Keratinocyte (primary cell): ENCODE data around the gene MUC4.

Source experiments
- EZH2 ChIP-seq: IDR thresholded peaks from one replicate; pipeline ENCODE4 v1.6.1; 2012; ENCODE audit warnings: inconsistent platforms, mild to moderate bottlenecking, low read length, moderate library complexity
- TF ChIP-seq, protein P1 (sequence below), 3 experiments: IDR thresholded peaks in 1 of 3; conservative IDR thresholded peaks in 1 of 3; optimal IDR thresholded peaks in 1 of 3; 2 replicates in 2 of 3; 3 replicates in 1 of 3; pipeline versions ENCODE3 to v1.5.1; 2011; ENCODE audit warnings: low read length in 3 of 3, mild to moderate bottlenecking in 3 of 3, moderate library complexity in 2 of 3, control low read depth in 1 of 3, inconsistent platforms in 1 of 3; ENCODE audit not compliant: insufficient read depth in 2 of 3; ENCODE audit errors: extremely low read depth in 1 of 3

DNA sequence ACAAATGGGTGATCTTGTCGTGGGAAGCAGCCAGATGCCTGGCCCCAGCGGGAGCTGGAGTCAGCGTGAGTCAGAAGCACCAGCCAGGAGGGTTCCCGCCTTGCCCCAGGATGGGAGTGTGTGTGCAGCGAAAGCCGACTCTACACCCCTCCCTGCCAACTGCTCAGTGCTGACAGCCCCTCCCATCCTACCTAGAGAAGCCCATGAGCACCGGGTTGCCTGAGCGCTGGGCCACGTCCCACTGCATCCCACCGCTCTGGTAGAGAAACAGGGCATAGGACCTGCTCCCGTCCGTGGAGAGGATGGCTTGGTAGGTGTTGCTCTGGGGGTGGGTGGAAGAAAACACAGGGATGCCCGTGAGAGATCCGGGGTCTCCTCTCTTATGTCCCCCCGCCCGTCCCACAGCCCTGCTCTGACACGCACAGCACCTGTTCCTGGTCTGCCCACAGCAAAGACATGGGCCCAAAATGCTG lies 42.9 kb downstream of the MUC4 start:
- TF ChIP-seq, protein P1, sequence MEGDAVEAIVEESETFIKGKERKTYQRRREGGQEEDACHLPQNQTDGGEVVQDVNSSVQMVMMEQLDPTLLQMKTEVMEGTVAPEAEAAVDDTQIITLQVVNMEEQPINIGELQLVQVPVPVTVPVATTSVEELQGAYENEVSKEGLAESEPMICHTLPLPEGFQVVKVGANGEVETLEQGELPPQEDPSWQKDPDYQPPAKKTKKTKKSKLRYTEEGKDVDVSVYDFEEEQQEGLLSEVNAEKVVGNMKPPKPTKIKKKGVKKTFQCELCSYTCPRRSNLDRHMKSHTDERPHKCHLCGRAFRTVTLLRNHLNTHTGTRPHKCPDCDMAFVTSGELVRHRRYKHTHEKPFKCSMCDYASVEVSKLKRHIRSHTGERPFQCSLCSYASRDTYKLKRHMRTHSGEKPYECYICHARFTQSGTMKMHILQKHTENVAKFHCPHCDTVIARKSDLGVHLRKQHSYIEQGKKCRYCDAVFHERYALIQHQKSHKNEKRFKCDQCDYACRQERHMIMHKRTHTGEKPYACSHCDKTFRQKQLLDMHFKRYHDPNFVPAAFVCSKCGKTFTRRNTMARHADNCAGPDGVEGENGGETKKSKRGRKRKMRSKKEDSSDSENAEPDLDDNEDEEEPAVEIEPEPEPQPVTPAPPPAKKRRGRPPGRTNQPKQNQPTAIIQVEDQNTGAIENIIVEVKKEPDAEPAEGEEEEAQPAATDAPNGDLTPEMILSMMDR (optimal IDR thresholded peaks at IDR 0.05 in 1 of 3, IDR thresholded peaks at IDR 0.05 in 1 of 3, conservative IDR thresholded peaks at IDR 0.05 in 1 of 3; ENCODE audit: extremely low read depth in 1 of 3, insufficient read depth in 2 of 3, low read length in 3 of 3) = no peak
- TF ChIP-seq EZH2 = no peak
